ENCODE data around the gene DOK5. TPM values are rescaled to one million over a fixed set of nuclear protein-coding genes. Genes with fewer than 3 reads are reported as not detected.

The DOK5 gene
- total RNA-seq, 1 experiment from 2014 or later = not detected

GRCh38 chr20:54559890-54560289 is 84.5 kb downstream of the DOK5 start:
- no peak for DNase-seq (ENCODE audit: low read depth)

- DNase-seq (ENCODE audit: low read depth) = no peak
Observed at GRCh38 chr20:54560357-54560756, 85.0 kb downstream of the DOK5 start.

GRCh38 chr20:54565255-54565654 is 89.9 kb downstream of the DOK5 start:
- no peak for DNase-seq (ENCODE audit: low read depth)

GRCh38 chr20:54566031-54566688 is 90.8 kb downstream of the DOK5 start:
- DNase-seq (ENCODE audit: low read depth) = no peak

GRCh38 chr20:54570561-54570960 is 95.2 kb downstream of the DOK5 start:
- DNase-seq (ENCODE audit: low read depth) = no peak

GRCh38 chr20:54572665-54573435 is 97.5 kb downstream of the DOK5 start:
- DNase-seq (ENCODE audit: low read depth) = no peak

- no peak for DNase-seq (ENCODE audit: low read depth)
Observed at GRCh38 chr20:54573838-54574237, 98.4 kb downstream of the DOK5 start.

GRCh38 chr20:54576518-54576917 is 101.1 kb downstream of the DOK5 start:
- no peak for DNase-seq (ENCODE audit: low read depth)

GRCh38 chr20:54577637-54578036 is 102.2 kb downstream of the DOK5 start:
- DNase-seq (ENCODE audit: low read depth) = no peak

- DNase-seq (ENCODE audit: low read depth) = no peak
Observed at GRCh38 chr20:54585217-54585616, 109.8 kb downstream of the DOK5 start.

GRCh38 chr20:54587408-54587807 is 112.0 kb downstream of the DOK5 start:
- no peak for DNase-seq (ENCODE audit: low read depth)

GRCh38 chr20:54589402-54590030 is 114.1 kb downstream of the DOK5 start:
- no peak for DNase-seq (ENCODE audit: low read depth)

- no peak for DNase-seq (ENCODE audit: low read depth)
Observed at GRCh38 chr20:54590856-54591255, 115.5 kb downstream of the DOK5 start.

GRCh38 chr20:54596651-54597050 is 121.3 kb downstream of the DOK5 start:
- no peak for DNase-seq (ENCODE audit: low read depth)

- no peak for DNase-seq (ENCODE audit: low read depth)
Observed at GRCh38 chr20:54598352-54598751, 123.0 kb downstream of the DOK5 start.

- DNase-seq (ENCODE audit: low read depth) = no peak
Observed at GRCh38 chr20:54600634-54601033, 125.2 kb downstream of the DOK5 start.

GRCh38 chr20:54601831-54602515 is 126.6 kb downstream of the DOK5 start:
- DNase-seq (ENCODE audit: low read depth) = no peak

GRCh38 chr20:54605319-54605718 is 129.9 kb downstream of the DOK5 start:
- DNase-seq (ENCODE audit: low read depth) = no peak

- no peak for DNase-seq (ENCODE audit: low read depth)
Observed at GRCh38 chr20:54606380-54606779, 131.0 kb downstream of the DOK5 start.

- no peak for DNase-seq (ENCODE audit: low read depth)
Observed at GRCh38 chr20:54608039-54608745, 132.8 kb downstream of the DOK5 start.

- no peak for DNase-seq (ENCODE audit: low read depth)
Observed at GRCh38 chr20:54608943-54609342, 133.6 kb downstream of the DOK5 start.

Measured in RPMI7951 (cell line).